Measurements from ENCODE around the gene DSCAML1. TPM values are rescaled to one million over a fixed set of nuclear protein-coding genes. Genes with fewer than 3 reads are reported as not detected.

DSCAML1 gene
- total and polyA plus RNA-seq, 2 of the 8 experiments (the other 6 are each of a cell fraction or from before 2014, with no cell fraction given), result 0.19 to 0.24 TPM

- TF ChIP-seq CTCF (IDR thresholded peaks at IDR 0.05; ENCODE audit: control extremely low read depth in 1 of 3, insufficient read depth in 1 of 3, low read depth in 1 of 3, low read length in 3 of 3), result peak in 2 of 3 experiments; percentile 1 to 5; a peak in 1 of 4 replicates
- TF ChIP-seq BACH1 (IDR thresholded peaks at IDR 0.05; ENCODE audit: low read length), result no peak
These were observed 165.5 kb downstream of the DSCAML1 start (continued) for GRCh38 chr11:117631336-117632140.

Data from H1 (cell line).